ENCODE results near the gene GPR18.

GPR18 gene, protein sequence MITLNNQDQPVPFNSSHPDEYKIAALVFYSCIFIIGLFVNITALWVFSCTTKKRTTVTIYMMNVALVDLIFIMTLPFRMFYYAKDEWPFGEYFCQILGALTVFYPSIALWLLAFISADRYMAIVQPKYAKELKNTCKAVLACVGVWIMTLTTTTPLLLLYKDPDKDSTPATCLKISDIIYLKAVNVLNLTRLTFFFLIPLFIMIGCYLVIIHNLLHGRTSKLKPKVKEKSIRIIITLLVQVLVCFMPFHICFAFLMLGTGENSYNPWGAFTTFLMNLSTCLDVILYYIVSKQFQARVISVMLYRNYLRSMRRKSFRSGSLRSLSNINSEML

DNA sequence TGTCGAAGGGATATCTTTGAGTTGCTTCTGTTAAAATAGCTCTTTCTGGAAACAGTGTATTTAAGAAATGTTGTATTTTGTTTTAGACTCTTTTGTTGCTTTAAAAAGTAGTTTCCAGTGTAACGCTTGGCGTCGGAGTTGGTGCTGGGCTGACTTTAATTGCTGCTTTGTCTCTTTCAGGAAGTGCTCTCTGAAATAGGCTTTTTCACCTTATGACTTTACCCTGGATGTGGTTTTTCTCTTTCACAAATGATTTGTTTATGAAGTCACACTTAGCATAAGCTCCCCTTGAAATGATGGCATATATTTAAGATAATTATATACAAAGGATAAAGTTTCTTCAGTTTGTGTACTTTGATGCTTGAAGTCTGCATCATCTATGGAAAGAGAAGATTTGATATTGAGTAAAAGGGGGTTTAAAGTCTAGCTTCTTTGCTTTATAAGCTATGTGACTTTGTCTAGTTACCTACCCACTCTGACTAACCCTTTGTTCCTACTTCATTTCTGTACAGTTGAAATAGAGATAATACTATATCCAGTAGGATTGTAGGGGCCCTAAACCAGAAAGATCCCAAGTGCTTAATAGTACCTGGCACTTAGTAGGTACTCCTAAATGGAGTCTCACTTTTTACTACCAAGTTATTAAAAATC lies at the start of gene GPR18:
GPR18 (minus strand) TSS at position 170 of the 651 bp plus-strand sequence. CDS start 2,507 bp downstream, outside the sequence.
- DNase-seq = no peak

- DNase-seq = no peak
These were observed 49.6 kb upstream of the GPR18 start for GRCh38 chr13:99307648-99308339.

- no peak for DNase-seq
These were observed 49.1 kb upstream of the GPR18 start, which contains the start of gene GPR183 for GRCh38 chr13:99307247-99307646. Gene GPR183 (minus strand): TSS chr13:99307399. CDS start chr13:99296145, 11,254 bp downstream.

DNA sequence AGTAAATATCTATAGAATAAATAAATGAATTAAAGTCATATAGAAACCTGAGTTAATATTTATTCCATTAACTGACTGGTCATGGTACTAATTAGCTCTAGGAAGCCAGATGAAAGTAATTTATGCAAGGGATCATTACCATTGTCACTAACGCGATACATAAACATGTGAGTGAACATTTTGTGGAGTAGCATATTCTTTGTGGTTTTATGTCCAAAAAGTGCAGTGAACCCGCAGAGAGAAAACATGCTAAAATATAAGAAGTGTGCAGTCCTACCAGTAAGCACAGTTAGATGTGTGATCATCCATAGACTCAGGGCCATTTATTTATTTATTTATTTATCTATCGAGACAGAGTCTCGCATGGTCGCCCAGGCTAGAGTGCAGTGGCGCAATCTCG lies 47.4 kb upstream of the GPR18 start:
- no peak for DNase-seq

DNA sequence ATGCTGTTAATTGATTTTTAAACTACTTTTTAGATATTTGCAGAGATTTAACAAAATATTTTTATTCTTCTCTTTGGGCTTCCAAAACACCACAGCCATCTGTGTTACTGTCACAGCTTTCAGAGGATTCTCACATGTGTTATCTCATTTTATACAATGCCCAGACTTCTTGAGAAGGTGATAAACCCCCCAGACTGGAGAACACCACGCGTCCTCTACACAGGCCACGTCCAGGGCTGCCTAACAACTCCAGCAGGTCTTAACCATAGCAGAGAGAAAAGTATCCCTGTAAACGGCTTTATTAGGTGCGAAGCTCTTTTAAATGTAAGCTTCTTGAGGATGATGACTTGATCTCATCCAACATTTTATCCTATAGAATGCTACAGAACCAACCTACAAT lies 47.0 kb upstream of the GPR18 start:
- DNase-seq = no peak

- DNase-seq = no peak
These were observed 46.4 kb upstream of the GPR18 start for GRCh38 chr13:99304541-99304940.

DNA sequence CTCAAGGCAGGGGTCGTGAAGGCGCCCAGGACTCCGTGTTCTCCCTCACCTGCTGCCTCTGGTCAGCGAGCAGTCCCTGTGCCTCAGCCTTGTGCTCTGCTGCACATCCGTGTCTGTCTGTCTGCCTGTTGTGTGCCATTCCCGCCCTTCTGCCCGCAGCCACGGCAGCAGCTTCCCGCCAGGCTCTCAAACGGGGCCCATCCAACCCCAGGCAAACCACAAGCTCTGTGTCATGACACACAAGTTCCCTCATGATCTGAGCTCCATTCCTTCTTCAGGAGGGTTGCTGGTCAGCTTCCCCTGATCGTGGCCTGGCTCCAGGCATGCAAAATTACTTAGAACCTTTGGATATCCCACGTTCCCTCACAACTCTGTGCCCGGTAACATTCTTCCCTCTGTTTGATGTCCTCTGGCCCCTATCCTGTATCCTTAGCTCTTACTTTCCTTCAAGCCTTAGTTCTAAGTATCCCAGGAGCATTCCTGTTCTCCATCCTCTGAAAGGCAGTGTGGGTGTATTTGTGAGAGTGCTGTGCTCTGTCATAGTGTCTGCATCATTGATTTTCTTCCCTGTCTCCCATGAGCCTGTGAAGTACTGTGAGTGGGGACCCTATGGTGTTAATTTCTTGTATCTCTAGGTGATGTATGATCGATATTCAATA lies 45.8 kb upstream of the GPR18 start:
- no peak for DNase-seq

GRCh38 chr13:99302637-99303505 lies 44.7 kb upstream of the GPR18 start:
- DNase-seq = no peak

DNA sequence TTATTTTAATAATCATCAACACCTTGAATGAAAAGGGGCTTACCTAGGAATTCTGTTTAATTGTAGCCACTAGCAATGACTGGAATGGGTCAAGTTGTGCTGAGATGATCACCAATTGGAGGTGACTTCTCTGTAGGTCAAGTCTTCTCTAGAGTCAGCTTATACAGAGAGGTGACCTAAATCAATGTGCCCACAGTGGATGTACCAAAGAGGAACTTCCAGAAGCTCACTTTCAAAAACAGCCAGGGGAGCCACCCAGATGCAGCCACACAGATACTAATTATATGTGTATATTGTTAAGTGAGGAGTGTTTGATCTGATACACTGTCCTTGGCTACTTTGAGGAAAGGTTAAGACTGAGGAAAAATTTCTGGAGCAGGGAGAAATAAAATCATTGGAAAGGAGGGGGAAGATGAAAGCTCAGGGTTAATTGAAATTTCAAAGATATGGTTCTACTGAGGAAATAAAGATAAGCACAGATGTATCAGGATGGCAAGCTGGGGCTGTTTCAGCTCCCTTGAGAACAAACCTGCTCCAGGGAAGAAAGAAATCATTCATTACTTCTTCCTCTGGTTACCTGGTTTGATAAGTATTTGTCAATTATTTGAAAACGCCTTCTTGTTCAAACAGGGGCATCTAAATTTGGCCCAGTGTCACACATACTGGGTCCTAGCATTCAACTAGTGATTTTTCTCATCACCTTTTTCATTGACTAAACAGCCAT lies 43.9 kb upstream of the GPR18 start:
- DNase-seq = no peak

GRCh38 chr13:99301056-99301838 lies 43.1 kb upstream of the GPR18 start:
- no peak for DNase-seq

GRCh38 chr13:99299920-99300341 lies 41.8 kb upstream of the GPR18 start:
- no peak for DNase-seq

GRCh38 chr13:99299256-99299919 lies 41.2 kb upstream of the GPR18 start:
- no peak for DNase-seq

DNA sequence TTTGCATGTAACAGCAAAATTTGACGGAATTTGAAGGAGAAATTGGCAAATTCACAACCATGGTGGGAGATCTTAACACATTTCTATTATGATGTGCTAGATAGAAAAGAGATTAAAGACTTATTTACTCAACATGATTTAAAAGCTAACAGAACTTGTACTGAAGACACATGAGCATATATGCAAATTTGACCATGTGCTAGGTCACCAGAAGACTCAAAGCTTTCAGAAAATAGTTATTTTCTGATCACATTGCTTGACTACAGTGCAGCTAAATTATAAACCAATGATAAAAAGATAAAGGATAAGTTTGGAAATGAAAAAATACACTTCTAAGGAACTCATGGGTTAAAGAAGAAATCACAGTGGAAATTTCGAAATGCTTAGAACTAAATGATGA lies 39.9 kb upstream of the GPR18 start:
- DNase-seq = no peak

GRCh38 chr13:99297331-99297730 lies 39.2 kb upstream of the GPR18 start:
- DNase-seq = no peak

- no peak for DNase-seq
These were observed 38.2 kb upstream of the GPR18 start for GRCh38 chr13:99296398-99296797.

DNA sequence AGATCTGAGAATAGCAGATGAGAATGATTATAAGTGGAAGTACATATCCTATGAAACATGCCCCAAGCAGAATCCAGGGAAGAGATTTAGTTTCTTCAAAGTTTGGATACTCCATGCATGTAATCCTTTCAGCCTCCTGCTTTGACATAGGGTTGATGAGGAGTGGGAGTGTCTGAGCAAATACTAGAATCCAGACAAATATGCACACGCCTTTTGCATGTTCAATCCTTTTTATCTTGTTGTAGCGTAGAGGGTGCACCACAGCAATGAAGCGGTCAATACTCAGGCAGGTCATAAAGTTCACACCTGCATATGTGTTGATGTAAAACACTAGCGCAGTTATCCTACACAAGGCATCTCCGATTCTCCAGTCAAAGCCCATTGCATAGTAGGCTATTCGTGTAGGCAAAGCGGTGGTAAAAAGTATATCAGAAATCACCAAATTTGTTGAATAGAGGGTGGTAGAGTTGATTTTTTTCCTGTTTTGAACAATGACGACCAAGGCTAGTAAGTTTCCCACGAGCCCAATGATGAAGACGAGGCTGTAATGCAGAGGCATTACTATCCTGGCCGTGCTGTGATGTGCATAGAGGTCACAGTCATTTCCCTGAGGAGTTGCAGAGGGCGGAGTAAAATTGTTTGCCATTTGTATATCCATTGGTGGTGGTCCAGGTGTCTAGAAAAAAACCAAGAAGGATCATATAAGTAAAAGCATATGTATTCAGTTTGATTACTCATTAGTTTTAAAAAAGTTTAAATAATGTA lies 37.5 kb upstream of the GPR18 start:
- DNase-seq = no peak

GRCh38 chr13:99294958-99295357 lies 36.8 kb upstream of the GPR18 start:
- no peak for DNase-seq

DNA sequence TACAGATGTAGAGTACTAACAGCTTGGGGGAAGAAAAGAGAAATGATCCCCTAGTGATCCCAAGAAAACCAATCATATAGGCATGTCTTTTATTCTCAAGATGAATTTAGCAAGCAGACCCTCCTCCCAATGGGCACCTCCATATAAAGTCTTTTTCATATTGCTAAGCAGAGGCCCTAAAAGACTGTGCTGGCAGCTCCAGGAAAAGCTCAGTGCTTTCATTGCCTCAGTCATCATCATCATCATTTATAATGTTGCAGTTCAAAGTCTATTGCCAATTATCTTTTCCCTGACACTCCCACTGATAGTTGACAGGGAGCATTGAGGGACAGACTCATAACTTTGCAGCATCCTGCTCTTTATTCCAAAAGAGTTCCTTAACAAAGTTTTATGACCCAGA lies 36.0 kb upstream of the GPR18 start:
- DNase-seq = no peak

GRCh38 chr13:99293178-99293577 lies 35.0 kb upstream of the GPR18 start:
- DNase-seq = no peak
